K562 (cell line): ENCODE results near the gene CRYBG3. TPM values are rescaled to one million over a fixed set of nuclear protein-coding genes. Genes with fewer than 3 reads are reported as not detected.

Experiments used
- ATAC-seq: fragments of 200-7000 bp; cut with Tn5 transposase; 3 replicates; pipeline ENCODE4 v1.9.1; 2020; ENCODE audit warnings: moderate library complexity
- BruUV-seq: library from RNA; stranded (reverse); fragments of 400-500 nt; replicated peaks from 2 replicates; lab custom pipeline; 2021; lab: Mats Ljungman, UMichigan
- CTCF ChIA-PET: fragments of 300-600 bp; formaldehyde crosslinking; extraction: SDS; loops from one replicate; lab custom pipeline; 2021; ENCODE audit warnings: low intra/inter-chr PET ratio; lab: Yijun Ruan, JAX
- POLR2A ChIA-PET: fragments of 300-600, 350-650 bp; sonication (Branson Sonifier 250); formaldehyde crosslinking; extraction: SDS; loops from one replicate; lab custom pipeline; 2021; ENCODE audit warnings: antibody characterized with exemption, inconsistent platforms; lab: Yijun Ruan, JAX
- DNase-seq, 4 experiments: peaks; one replicate each; pipeline versions ENCODE4 v3.0.0 to v3.0.0-alpha.2; 2011 to 2018; ENCODE audit warnings: low spot score in 3 of 4, mixed read lengths in 3 of 4; ENCODE audit errors: extremely low read depth in 1 of 4
- FAIRE-seq: peaks from 2 replicates; lab custom pipeline; 2011; peaks lifted over from hg19 to GRCh38; lab: Jason Lieb, UNC
- H2AFZ ChIP-seq: 2 replicates; pipeline ENCODE4 v1.6.0; 2011; ENCODE audit warnings: low read depth, low read length, control low read depth, inconsistent platforms
- H3K27ac ChIP-seq: fragments of 200-600 bp; 3 replicates; pipeline ENCODE4 v1.8.0; 2011; ENCODE audit warnings: low read depth, mild to moderate bottlenecking, control low read depth, inconsistent platforms, low read length, moderate library complexity, mixed read lengths; ENCODE audit errors: extremely low read depth
- H3K27me3 ChIP-seq, 2 experiments: fragments of 300-600 bp in 1 of 2; 2 replicates in 1 of 2; 3 replicates in 1 of 2; pipeline versions ENCODE4 v1.6.0 to v1.8.0; 2011; ENCODE audit warnings: inconsistent platforms in 2 of 2, low read length in 2 of 2, mild to moderate bottlenecking in 1 of 2, mixed read lengths in 1 of 2, moderate library complexity in 1 of 2; ENCODE audit not compliant: control insufficient read depth in 2 of 2, insufficient read depth in 2 of 2
- H3K36me3 ChIP-seq: fragments of 300-600 bp; 3 replicates; pipeline ENCODE4 v1.8.0; 2011; ENCODE audit warnings: mild to moderate bottlenecking, low read length, inconsistent platforms; ENCODE audit not compliant: control insufficient read depth, insufficient read depth
- H3K4me1 ChIP-seq, 2 experiments: fragments of 200-600 bp in 1 of 2; replicated peaks in 1 of 2; 2 replicates in 1 of 2; 3 replicates in 1 of 2; pipeline versions ENCODE4 v1.5.1 to v1.8.0; 2011; ENCODE audit warnings: inconsistent platforms in 2 of 2, low read length in 2 of 2, mild to moderate bottlenecking in 1 of 2, mixed read lengths in 1 of 2, moderate library complexity in 1 of 2; ENCODE audit not compliant: control insufficient read depth in 2 of 2, insufficient read depth in 2 of 2
- H3K4me2 ChIP-seq: 2 replicates; pipeline ENCODE4 v1.6.1; 2011; ENCODE audit warnings: low read length, control low read depth, inconsistent platforms, mixed read lengths; ENCODE audit not compliant: insufficient read depth
- H3K4me3 ChIP-seq: fragments of 200-600 bp; sonication (generic), shearing (Covaris generic); 2 replicates; pipeline ENCODE4 v1.5.1; 2016; ENCODE audit warnings: control low read depth, inconsistent platforms
- H3K79me2 ChIP-seq: fragments of 200-600 bp; 3 replicates; pipeline ENCODE4 v1.8.0; 2011; ENCODE audit warnings: low read length, inconsistent platforms; ENCODE audit not compliant: control insufficient read depth, insufficient read depth
- H3K9ac ChIP-seq, 2 experiments: 2 replicates each; pipeline versions ENCODE4 v1.6.0 to v1.6.1; 2011; ENCODE audit warnings: low read depth in 2 of 2, low read length in 2 of 2, control low read depth in 1 of 2, inconsistent platforms in 1 of 2, mild to moderate bottlenecking in 1 of 2, mixed read lengths in 1 of 2; ENCODE audit not compliant: insufficient read depth in 1 of 2
- H3K9me1 ChIP-seq: one replicate; pipeline ENCODE4 v1.6.0; 2011; ENCODE audit warnings: inconsistent platforms, mild to moderate bottlenecking, low read length, moderate library complexity; ENCODE audit not compliant: control insufficient read depth, insufficient read depth
- H3K9me3 ChIP-seq: replicated peaks from 2 replicates; pipeline ENCODE4 v1.5.1; 2011; ENCODE audit warnings: low read depth, low read length, inconsistent platforms; ENCODE audit not compliant: control insufficient read depth, insufficient read depth
- H4K20me1 ChIP-seq: replicated peaks from 2 replicates; pipeline ENCODE4 v1.6.1; 2011; ENCODE audit warnings: low read length, inconsistent platforms, mixed read lengths; ENCODE audit not compliant: control insufficient read depth, insufficient read depth
- CBX3 ChIP-seq, 2 experiments: IDR thresholded peaks; 1 replicate in 1 of 2; 2 replicates in 1 of 2; pipeline ENCODE4 v1.6.1; 2012; ENCODE audit warnings: inconsistent platforms in 2 of 2, low read length in 2 of 2, borderline replicate concordance in 1 of 2, control low read depth in 1 of 2
- CEBPG ChIP-seq, 3 experiments: fragments of 200-800 bp in 1 of 3; sonication (Bioruptor generic) in 1 of 3; sonication (generic) in 1 of 3; formaldehyde crosslinking in 1 of 3; IDR thresholded peaks in 2 of 3; conservative IDR thresholded peaks in 1 of 3; 2 replicates each; pipeline versions ENCODE4 v1.6.1 to v1.8.0; 2016 to 2022; ENCODE audit warnings: missing compliant biosample characterization in 2 of 3, missing genetic modification characterization in 2 of 3, mild to moderate bottlenecking in 1 of 3, missing genetic modification reagents in 1 of 3
- SLC30A9 ChIP-seq: fragments of 250-450 bp; sonication (Bioruptor Pico); IDR thresholded peaks from 2 replicates; pipeline ENCODE4 v1.8.0; 2022; ENCODE audit warnings: mild to moderate bottlenecking, moderate library complexity
- SMAD1 ChIP-seq: fragments of 150-350 bp; IDR thresholded peaks from 2 replicates; pipeline ENCODE4 v1.6.1; 2014; ENCODE audit warnings: low read length, low read depth; ENCODE audit not compliant: partially characterized antibody
- TBP ChIP-seq: optimal IDR thresholded peaks from 2 replicates; pipeline ENCODE3; 2011; ENCODE audit warnings: low read depth, low read length, improper control_type of control experiment
- TEAD4 ChIP-seq, 2 experiments: sonication (generic) in 1 of 2; formaldehyde crosslinking in 1 of 2; IDR thresholded peaks; 2 replicates each; pipeline versions ENCODE4 v1.6.1 to v1.8.0; 2012 to 2022; ENCODE audit warnings: borderline replicate concordance in 1 of 2, inconsistent platforms in 1 of 2, low read length in 1 of 2, mild to moderate bottlenecking in 1 of 2, missing genetic modification reagents in 1 of 2
- XRCC3 ChIP-seq: fragments of 450-650 bp; IDR thresholded peaks from 2 replicates; pipeline ENCODE4 v1.6.1; 2017; ENCODE audit warnings: mild to moderate bottlenecking, moderate library complexity
- ZFP36 ChIP-seq: fragments of 150-350 bp; IDR thresholded peaks from 2 replicates; pipeline ENCODE4 v1.6.1; 2018; ENCODE audit warnings: low read length, low read depth; ENCODE audit not compliant: partially characterized antibody
- ZNF239 ChIP-seq: fragments of 250-450 bp; sonication (Bioruptor Pico); IDR thresholded peaks from 2 replicates; pipeline ENCODE4 v1.4.0; 2020; ENCODE audit warnings: mild to moderate bottlenecking
- WGBS: fragments of 100-300 bp; shearing (Covaris generic); methylation state at CpG from one replicate; pipeline ENCODE4 v1.1.6; 2016; ENCODE audit warnings: low coverage, mixed read lengths; ENCODE audit not compliant: insufficient coverage; ENCODE audit errors: missing lambda C conversion rate; 5-methylcytosine and 5-hydroxymethylcytosine counted together
- in situ Hi-C: fragments of 300-500 bp; cut with MboI; formaldehyde crosslinking; loops from 4 replicates; pipeline ENCODE4 v1.15.0; 2018; ENCODE audit warnings: inconsistent platforms, mixed read lengths
- intact Hi-C: fragments of 100-400 bp; cut with micrococcal nuclease; formaldehyde crosslinking; loops from 2 replicates; pipeline ENCODE4 v1.14.2; 2022
- polyA plus RNA-seq, 8 experiments: library from polyadenylated mRNA; depleted of rRNA in 4 of 8; stranded (reverse) in 5 of 8; unstranded in 3 of 8; fragments of >200 nt; fragmentation: Nextera tagmentation in 2 of 8; fragmentation: Illumina TruSeq in 1 of 8; extraction: Ambion mirVana in 2 of 8; extraction: Trizol in 1 of 8; gene quantifications; 2 replicates each; pipeline versions ENCODE4 v1.2.1 to v1.2.3, GENCODE V29; 2011 to 2014; ENCODE audit warnings: inconsistent platforms in 1 of 8, missing spikeins in 1 of 8
- total RNA-seq, 7 experiments: library from RNA; depleted of rRNA in 6 of 7; stranded (reverse); fragments of >200 nt in 6 of 7; fragmentation: Illumina TruSeq in 2 of 7; extraction: Trizol in 2 of 7; gene quantifications; 2 replicates each; pipeline versions ENCODE4 v1.2.1 to v1.2.3, GENCODE V29; 2011 to 2021; ENCODE audit warnings: low replicate concordance in 1 of 7
- TF ChIP-seq, protein P1 (sequence below): fragments of 250-450 bp; sonication (Bioruptor Pico); IDR thresholded peaks from 2 replicates; pipeline ENCODE4 v1.4.0; 2020; ENCODE audit warnings: mild to moderate bottlenecking, moderate library complexity
- TF ChIP-seq, protein P2 (sequence below): fragments of 250-450 bp; sonication (Bioruptor Pico); IDR thresholded peaks from 2 replicates; pipeline ENCODE4 v1.5.0; 2022; ENCODE audit warnings: mild to moderate bottlenecking

CRYBG3 gene
- total and polyA plus RNA-seq, 9 of the 15 experiments (the other 6 are each of a cell fraction or from before 2014, with no cell fraction given), result 0.08 to 0.72 (median 0.18) TPM

DNA sequence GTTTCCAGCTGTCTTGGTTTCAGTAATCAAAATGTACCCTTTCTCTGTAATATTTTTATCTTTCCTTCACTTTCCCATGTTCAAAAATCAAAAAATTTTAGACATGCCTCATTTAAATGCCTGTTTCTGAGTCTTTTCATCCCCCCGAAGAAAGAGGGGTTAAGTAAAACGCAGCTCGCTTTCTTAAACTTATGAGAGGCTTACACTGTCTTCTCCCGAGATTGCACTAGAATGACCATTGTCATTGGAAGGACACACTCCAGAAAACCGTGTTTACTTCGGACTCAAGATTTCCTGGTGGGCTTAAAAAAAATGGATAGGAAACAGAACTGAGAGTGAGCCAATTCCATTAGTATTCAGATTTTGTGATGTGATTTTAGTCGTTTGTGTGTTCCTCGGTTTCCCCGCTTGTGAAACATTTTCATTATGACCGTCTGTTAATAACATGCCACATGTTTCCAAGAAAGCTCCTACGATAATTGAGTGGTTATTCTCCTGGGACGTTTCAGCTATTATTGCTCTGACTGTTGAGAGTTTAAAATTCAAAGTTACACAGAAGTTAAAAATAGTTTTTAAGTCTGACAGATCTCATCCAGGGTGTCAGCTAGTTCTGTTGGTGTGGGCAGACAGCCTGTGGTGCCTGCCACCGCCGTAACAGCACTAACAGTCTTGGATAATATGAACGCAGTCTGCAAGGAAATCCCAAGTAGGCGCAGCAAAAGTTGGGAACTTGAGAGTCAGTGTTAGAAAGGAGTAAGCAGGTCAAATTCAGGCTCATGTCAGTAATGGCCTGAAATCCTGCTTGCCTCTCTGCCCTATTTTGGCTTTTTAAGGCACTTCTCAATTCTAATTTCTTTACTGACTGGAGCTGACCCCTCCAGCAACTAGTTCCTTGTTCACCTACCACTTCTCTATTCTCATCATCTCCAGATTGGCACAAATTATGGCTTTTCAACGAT, 1.5 kb downstream of the CRYBG3 start:
- in situ Hi-C loops, result no loop called here
- no peak overlapping the region for H3K4me2 ChIP-seq
- H3K79me2 ChIP-seq, result no peaks in the 10 kb centered on the region
- no peaks in the 10 kb centered on the region for H4K20me1 ChIP-seq
- no peak for DNase-seq
- intact Hi-C loops, result no loop called here
- H3K36me3 ChIP-seq, result no peaks in the 10 kb centered on the region
- BruUV-seq, result no TSS peak
- no peaks in the 10 kb centered on the region for H3K9me3 ChIP-seq
- no peak overlapping the region for H3K27ac ChIP-seq
- ATAC-seq, result no peak
- H2AFZ ChIP-seq, result no peak overlapping the region
- CTCF ChIA-PET, result no interaction called here
- no peak for FAIRE-seq
- H3K4me3 ChIP-seq, result no peak overlapping the region
- H3K9ac ChIP-seq, result no peak overlapping the region
- POLR2A ChIA-PET, result interaction anchor here (1.1 kb wide), 1 partner anchor 15 kb away, joined by 3 read pairs; no protein-coding TSS in a partner anchor
- WGBS, result 15% methylated on average over 17 of the region's 17 CpGs
- H3K9me1 ChIP-seq, result no peaks in the 10 kb centered on the region
- H3K4me1 ChIP-seq, result peaks cover 0 to 14% of the 10 kb centered on the region in 2 experiments; a peak in 2 of 5 replicates
- peaks cover 13 to 26% of the 10 kb centered on the region in 2 experiments for H3K27me3 ChIP-seq
- TF ChIP-seq ZNF239 (CRISPR knock-in tag), result no peak
- no peak for TF ChIP-seq TBP
- TF ChIP-seq CBX3 (IDR thresholded peaks at IDR 0.05; ENCODE audit: borderline replicate concordance in 1 of 2, low read length in 2 of 2), result no peak
- TF ChIP-seq, protein P1, sequence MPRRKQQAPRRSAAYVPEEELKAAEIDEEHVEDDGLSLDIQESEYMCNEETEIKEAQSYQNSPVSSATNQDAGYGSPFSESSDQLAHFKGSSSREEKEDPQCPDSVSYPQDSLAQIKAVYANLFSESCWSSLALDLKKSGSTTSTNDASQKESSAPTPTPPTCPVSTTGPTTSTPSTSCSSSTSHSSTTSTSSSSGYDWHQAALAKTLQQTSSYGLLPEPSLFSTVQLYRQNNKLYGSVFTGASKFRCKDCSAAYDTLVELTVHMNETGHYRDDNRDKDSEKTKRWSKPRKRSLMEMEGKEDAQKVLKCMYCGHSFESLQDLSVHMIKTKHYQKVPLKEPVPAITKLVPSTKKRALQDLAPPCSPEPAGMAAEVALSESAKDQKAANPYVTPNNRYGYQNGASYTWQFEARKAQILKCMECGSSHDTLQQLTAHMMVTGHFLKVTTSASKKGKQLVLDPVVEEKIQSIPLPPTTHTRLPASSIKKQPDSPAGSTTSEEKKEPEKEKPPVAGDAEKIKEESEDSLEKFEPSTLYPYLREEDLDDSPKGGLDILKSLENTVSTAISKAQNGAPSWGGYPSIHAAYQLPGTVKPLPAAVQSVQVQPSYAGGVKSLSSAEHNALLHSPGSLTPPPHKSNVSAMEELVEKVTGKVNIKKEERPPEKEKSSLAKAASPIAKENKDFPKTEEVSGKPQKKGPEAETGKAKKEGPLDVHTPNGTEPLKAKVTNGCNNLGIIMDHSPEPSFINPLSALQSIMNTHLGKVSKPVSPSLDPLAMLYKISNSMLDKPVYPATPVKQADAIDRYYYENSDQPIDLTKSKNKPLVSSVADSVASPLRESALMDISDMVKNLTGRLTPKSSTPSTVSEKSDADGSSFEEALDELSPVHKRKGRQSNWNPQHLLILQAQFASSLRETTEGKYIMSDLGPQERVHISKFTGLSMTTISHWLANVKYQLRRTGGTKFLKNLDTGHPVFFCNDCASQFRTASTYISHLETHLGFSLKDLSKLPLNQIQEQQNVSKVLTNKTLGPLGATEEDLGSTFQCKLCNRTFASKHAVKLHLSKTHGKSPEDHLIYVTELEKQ, result no peak
- TF ChIP-seq, protein P2, sequence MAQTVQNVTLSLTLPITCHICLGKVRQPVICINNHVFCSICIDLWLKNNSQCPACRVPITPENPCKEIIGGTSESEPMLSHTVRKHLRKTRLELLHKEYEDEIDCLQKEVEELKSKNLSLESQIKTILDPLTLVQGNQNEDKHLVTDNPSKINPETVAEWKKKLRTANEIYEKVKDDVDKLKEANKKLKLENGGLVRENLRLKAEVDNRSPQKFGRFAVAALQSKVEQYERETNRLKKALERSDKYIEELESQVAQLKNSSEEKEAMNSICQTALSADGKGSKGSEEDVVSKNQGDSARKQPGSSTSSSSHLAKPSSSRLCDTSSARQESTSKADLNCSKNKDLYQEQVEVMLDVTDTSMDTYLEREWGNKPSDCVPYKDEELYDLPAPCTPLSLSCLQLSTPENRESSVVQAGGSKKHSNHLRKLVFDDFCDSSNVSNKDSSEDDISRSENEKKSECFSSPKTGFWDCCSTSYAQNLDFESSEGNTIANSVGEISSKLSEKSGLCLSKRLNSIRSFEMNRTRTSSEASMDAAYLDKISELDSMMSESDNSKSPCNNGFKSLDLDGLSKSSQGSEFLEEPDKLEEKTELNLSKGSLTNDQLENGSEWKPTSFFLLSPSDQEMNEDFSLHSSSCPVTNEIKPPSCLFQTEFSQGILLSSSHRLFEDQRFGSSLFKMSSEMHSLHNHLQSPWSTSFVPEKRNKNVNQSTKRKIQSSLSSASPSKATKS (CRISPR knock-in tag), result no peak
- no peak for TF ChIP-seq TEAD4 (IDR thresholded peaks at IDR 0.05; ENCODE audit: low read length)
- no peak for TF ChIP-seq TEAD4 (CRISPR knock-in tag; IDR thresholded peaks at IDR 0.05; ENCODE audit: borderline replicate concordance)
- TF ChIP-seq SLC30A9, result no peak
- no peak for TF ChIP-seq XRCC3
- TF ChIP-seq ZFP36, result no peak
- no peak for TF ChIP-seq SMAD1
- no peak for TF ChIP-seq CEBPG (CRISPR knock-in tag; IDR thresholded peaks at IDR 0.05)
- no peak for TF ChIP-seq CEBPG (tag; conservative IDR thresholded peaks at IDR 0.05 in 1 of 2, IDR thresholded peaks at IDR 0.05 in 1 of 2)
